Lower leg skin (tissue), 4 donors: ENCODE measurements around the gene CDH20. TPM values are rescaled to one million over a fixed set of nuclear protein-coding genes. Genes with fewer than 3 reads are reported as not detected.

Source experiments
- DNase-seq, 2 donors: peaks; one replicate each; pipeline ENCODE4 v3.0.0-alpha.2; 2019; ENCODE audit warnings: low spot score in 2 of 2
- H3K4me3 ChIP-seq: fragments of 200-600 bp; sonication (generic); 2 replicates; pipeline ENCODE4 v1.5.1; 2017; ENCODE audit warnings: mild to moderate bottlenecking, low read depth; ENCODE audit not compliant: poor library complexity, severe bottlenecking
- CTCF ChIP-seq, 3 donors: fragments of 450-650 bp; IDR thresholded peaks; one replicate each; pipeline ENCODE4 v1.5.1; 2016; ENCODE audit warnings: antibody characterized with exemption in 3 of 3, mild to moderate bottlenecking in 3 of 3, moderate library complexity in 2 of 3
- POLR2A ChIP-seq, 2 donors: fragments of 450-650 bp; IDR thresholded peaks; one replicate each; pipeline ENCODE4 v1.6.1; 2016 to 2017; ENCODE audit warnings: antibody characterized with exemption in 2 of 2, mild to moderate bottlenecking in 1 of 2, moderate library complexity in 1 of 2
- WGBS, 2 donors: methylation state at CpG; one replicate each; pipeline ENCODE4 v1.1.5; 2018; 5-methylcytosine and 5-hydroxymethylcytosine counted together
- intact Hi-C: fragments of 100-400 bp; cut with DNase I; formaldehyde crosslinking; loops from one replicate; pipeline ENCODE4 v1.15.0; 2023; ENCODE audit warnings: low total_unique reads
- total RNA-seq, 4 donors: library from RNA; depleted of rRNA; stranded (reverse); fragments of >200 nt; gene quantifications; one replicate each; pipeline ENCODE4 v1.1.0, GENCODE V29; 2016

The CDH20 gene
- total RNA-seq, 4 donors from 2014 or later = 1.2 to 2.9 (median 2.4) TPM

DNA sequence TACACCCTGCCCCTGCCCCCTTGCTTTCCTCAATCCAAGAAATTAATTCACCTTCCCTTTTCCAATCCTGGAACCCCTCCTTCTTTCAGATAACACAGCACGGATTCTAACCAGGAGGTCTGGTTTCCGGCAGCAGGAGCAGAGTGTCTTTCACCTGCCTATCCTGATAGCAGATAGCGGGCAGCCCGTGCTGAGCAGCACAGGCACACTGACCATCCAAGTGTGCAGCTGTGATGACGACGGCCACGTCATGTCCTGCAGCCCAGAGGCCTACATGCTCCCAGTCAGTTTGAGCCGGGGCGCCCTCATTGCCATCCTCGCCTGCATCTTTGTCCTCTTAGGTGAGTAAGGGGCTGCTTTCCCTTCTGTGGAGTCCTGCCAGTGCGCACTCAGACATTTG is 216.7 kb downstream of the CDH20 start:
- DNase-seq = no peak
- intact Hi-C loops = loop anchor here (10.0 kb wide), 1 partner anchor 355 kb away; no protein-coding TSS in a partner anchor
- TF ChIP-seq CTCF (IDR thresholded peaks at IDR 0.05) (no peak), POLR2A (IDR thresholded peaks at IDR 0.05) (no peak)
- H3K4me3 ChIP-seq = no peak overlapping the region
- WGBS, 2 donors = 92% methylated on average over 11 of the region's 11 CpGs

GRCh38 chr18:61551586-61551985 is 218.4 kb downstream of the CDH20 start:
- intact Hi-C loops = no loop called here
- 26 to 31% methylated on average over 5 of the region's 5 CpGs for WGBS, 2 donors
- peak in 1 of 2 donors; percentile 67 for DNase-seq
- H3K4me3 ChIP-seq = no peak overlapping the region
- TF ChIP-seq CTCF (IDR thresholded peaks at IDR 0.05) (peak in 1 of 3 donors; percentile 61), POLR2A (IDR thresholded peaks at IDR 0.05) (no peak)

DNA sequence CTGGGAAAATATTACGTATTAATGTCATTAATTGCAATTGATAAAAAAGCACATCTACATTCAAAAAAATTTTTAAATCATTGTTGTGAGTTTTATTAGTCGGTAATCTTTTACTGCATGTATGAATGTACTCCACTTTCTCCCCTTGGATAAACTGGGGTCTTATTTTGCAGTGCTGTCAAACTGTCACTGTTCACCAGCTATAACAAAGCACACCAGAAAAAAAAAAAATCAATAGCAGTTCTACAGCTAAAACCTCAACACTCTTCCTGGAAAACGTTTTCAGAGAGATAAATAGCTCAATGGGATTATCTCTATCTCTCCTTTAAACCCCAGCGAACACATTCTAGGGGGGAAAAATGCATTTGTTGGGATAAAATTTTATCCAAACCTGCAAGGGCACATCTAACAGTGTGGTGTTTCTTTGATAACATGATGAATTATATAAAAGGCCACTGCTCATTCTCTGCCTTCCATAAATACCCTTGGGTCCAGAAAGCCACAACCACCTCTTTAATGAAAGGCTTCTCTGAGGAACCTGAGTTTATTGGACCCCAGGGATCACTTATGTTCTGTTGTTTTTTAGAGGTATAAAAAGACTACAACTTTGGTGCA is 219.9 kb downstream of the CDH20 start:
- H3K4me3 ChIP-seq = no peak overlapping the region
- no peak for DNase-seq
- no peak for TF ChIP-seq POLR2A (IDR thresholded peaks at IDR 0.05)
- no peak for TF ChIP-seq CTCF (IDR thresholded peaks at IDR 0.05)
- 78 to 83% methylated on average over 4 of the region's 4 CpGs for WGBS, 2 donors
- intact Hi-C loops = no loop called here

- WGBS, 2 donors = 91% methylated on average over 64 to 66 of the region's 67 CpGs
- intact Hi-C loops = no loop called here
- no peak overlapping the region for H3K4me3 ChIP-seq
- DNase-seq = no peak
- no peak for TF ChIP-seq POLR2A (IDR thresholded peaks at IDR 0.05)
- no peak for TF ChIP-seq CTCF (IDR thresholded peaks at IDR 0.05)
These were observed 221.0 kb downstream of the CDH20 start for GRCh38 chr18:61554117-61554776.

DNA sequence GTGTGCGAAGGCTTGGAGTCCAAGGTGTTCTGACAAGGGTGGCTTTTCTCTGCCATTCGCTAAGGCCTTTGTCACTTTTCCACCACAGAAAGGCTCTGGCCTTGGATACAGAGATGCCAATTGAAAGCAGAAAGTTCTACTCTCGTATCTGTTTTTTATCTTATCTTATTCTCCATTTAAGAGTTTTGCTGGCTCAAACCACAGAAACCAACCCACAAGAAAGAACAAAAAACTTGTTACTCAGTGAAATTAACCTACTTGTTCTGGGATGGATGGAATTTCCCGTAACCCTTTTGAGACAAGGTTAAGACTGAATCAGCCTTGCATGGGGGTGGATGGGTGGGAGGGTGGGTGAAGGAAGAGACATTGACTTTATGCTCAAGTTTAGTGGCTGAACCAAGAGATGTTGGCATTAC is 221.7 kb downstream of the CDH20 start:
- 85 to 86% methylated on average over 4 of the region's 4 CpGs for WGBS, 2 donors
- intact Hi-C loops = no loop called here
- no peak for TF ChIP-seq CTCF (IDR thresholded peaks at IDR 0.05)
- no peak for TF ChIP-seq POLR2A (IDR thresholded peaks at IDR 0.05)

More for the DNA sequence above, 221.7 kb downstream of the CDH20 start:
- no peak overlapping the region for H3K4me3 ChIP-seq
- no peak for DNase-seq
